NCI-H1417 (cell line): ENCODE results near the gene MORF4L1.
"Not testable (repeated sequence)": the region's sequence is repeated elsewhere in the genome, so short reads cannot be mapped to it uniquely, and the experiment has no call there.

Experiments used
- DNase-seq, 3 experiments: peaks; one replicate each; lab custom pipeline; 2025; lab: John Stamatoyannopoulos, UW

Gene MORF4L1

DNA sequence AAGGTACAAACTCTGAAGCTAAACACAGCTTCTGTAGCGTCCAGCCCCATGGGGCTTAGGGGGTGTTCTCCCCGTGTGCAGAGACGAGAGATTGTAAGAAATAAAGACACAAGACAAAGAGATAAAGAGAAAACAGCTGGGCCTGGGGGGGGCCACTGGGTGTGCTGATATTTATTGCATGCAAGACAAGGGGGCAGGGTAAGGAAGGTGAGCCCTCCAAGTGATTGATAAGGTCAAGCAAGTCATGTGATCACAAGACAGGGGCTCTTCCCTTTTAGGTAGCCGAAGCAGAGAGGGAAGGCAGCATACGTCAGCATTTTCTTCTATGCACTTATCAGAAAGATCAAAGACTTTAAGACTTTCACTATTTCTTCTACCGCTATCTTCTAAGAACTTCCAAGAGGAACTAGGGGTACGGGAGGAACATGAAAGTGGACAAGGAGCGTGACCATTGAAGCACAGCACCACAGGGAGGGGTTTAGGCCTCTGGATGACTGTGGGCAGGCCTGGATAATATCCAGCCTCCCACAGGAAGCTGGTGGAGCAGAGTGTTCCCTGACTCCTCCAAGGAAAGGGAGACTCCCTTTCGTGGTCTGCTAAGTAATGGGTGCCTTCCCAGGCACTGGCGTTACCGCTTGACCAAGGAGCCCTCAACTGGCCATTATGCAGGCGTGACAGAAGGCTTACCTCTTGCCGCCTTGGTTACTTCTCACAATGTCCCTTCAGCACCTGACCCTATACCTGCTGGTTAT is 29.8 kb downstream of the MORF4L1 start:
- not testable (repeated sequence) for DNase-seq

DNA sequence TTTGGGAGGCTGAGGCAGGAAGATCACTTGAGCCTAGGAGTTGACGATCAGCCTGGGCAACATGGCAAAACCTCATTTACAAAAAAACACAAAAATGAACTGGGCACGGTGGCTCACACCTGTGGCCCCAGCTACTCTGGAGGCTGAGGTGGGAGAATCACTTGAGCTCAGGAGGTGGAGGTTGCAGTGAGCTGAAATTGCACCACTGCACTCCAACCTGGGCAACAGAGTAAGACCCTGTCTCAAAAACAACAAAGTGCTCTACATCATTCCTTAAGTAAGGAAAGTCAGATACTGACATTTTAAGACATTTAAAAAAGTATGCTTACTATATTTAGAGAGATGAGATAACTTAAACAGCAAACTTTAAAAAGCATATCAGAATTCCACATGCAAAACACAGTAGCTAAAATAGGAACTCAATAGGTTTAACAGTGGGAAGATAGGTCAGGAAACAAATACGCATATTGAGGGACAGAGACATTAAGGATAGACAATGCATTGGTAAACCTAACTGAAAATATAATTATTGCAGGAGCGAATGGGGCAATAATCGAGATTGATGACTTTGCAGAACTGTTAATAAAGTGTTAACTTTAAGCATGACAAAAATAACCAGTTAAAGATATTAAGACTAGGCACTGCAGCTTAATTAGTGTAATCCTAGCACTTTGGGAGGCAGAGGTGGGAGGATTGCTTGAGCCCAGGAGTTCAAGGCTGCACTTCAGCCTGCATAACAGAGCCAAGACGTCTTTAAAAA is 32.1 kb downstream of the MORF4L1 start:
- DNase-seq = no peak

DNA sequence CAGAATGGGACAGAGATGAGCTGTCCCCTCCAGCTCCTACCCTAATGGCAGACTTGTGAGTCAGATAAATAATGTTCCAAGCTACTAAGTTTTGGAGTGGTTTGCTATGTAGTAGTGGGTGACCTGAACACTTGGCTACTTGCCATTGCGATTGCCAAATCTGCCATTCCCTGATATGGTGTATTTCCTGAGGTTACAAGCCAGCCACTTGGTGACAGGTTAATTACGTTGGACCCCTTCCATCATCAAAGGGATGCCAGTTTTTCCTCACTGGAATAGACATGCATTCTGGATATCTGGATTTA is 33.6 kb downstream of the MORF4L1 start:
- no peak for DNase-seq

DNA sequence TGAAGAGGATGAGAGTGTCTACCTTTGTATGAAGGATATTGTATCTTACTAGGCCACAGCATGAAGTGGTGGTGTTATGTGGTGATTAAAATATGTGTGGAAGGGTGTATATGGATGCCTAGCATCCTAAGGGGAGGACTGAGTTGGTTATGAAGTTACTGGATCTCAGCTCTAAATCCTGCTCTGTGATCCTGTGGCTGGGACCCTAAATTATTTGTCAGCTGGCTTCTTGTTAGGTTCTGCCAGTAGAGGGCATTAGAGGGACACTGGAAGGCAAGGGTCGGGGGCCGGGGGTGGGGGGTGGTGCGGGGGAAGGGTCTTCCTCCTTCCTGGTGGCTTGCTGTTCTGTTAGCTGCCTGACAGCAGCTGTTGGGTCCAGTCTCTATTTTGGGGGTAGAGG is 34.9 kb downstream of the MORF4L1 start:
- peak in 1 of 3 experiments; percentile 22 for DNase-seq

DNA sequence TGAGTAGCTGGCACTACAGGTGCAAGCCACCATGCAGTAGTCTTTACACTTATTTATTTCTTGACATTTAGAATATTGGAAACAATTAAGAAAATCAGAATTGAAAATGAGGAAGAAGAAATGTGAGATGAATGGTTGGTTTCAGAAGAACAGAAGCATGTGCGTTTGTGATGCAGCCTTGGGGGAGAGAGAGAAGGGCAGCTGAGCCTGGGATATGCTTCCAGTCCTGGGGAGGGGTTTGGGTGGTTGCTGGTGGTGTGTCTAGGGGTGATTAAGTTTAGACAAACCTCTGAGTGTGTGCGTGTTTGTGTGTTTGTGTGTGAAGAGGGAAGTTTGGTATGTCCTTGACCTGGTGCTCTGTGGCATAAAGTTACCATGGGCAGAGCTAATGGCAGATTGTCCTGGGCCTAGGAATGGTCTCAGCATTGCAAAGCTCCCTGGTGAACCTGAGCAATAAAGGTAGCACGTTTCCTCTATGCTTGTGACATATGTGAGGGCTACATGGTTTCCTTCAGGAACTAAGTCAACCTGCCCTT is 36.5 kb downstream of the MORF4L1 start:
- no peak for DNase-seq

DNA sequence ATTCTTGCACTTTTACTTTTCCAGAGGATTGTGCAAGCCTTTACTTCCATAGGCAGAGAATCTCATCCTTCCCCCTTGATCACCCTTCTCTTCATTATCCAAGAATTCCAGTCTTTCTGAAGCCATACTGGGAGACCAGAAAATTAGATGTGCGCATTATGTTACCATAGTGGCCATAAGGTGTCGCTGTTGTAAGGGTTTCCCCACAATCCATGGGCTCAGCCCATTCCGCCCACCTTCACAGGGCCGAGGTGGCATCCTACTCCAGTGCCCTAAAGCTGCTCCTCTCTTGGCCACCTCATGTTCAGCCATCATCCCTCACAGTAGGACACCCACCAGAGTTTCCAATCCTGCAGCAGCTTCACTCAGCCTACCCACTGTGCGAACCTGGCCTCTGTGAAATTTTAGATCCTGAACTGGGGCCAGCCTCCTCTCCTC is 37.1 kb downstream of the MORF4L1 start:
- peak in 2 of 3 experiments; percentile 26 to 29 for DNase-seq

DNA sequence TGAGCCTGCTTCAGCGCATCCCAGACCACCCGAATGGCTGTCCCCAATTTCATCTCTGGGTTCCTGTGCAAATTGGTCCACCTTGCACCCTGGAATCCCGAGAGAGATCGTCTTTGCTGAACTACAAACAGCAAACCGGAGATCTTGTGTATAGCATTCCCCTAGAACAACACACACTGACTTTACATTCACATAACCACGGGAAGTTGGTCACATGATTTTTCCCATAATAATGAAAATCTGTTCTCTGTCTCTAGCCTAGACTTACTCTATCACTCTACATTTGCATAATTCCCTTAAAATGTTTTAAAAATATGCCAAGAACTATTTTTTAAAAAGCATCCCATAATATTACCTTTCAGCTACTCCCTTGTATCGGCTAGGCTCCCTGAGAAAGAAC is 37.6 kb downstream of the MORF4L1 start:
- no peak for DNase-seq

DNA sequence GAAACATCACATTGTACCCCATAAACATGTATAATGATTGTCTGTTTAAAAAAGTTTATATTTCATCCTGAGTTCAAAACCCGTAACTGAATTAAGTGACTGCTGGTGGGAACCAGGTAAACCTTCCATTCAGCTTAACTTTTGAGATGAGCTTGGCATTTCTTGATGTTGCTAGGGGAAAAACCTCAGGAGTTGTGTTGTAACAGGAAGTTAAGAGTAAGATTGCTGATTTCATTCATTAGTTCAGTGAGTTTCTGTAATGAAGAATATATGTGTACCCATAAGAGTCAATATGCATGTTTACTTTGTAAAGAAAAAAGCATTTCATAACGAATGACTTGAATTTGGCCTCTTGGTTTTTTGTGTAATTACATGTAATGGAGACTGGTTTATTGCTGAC is 39.6 kb downstream of the MORF4L1 start:
- no peak for DNase-seq

DNA sequence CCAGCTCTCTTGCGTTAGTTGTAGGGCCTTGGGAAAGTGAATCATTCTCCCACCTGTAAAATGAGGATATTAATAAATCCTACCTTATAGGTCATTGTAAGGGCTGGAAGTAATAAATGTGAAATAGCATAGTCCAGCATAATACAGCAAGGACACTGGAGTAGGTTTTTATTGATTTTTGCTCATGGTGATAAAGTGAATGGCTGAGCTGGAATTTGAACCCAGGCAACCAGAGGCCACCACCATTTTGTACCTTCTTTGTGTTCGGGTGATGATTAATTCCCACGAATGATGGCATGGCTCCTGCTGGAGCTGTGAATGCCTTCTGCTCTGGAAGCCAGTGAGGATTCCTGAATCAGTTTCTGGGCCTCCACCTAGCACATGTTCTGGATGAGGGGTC is 40.3 kb downstream of the MORF4L1 start:
- DNase-seq = no peak

DNA sequence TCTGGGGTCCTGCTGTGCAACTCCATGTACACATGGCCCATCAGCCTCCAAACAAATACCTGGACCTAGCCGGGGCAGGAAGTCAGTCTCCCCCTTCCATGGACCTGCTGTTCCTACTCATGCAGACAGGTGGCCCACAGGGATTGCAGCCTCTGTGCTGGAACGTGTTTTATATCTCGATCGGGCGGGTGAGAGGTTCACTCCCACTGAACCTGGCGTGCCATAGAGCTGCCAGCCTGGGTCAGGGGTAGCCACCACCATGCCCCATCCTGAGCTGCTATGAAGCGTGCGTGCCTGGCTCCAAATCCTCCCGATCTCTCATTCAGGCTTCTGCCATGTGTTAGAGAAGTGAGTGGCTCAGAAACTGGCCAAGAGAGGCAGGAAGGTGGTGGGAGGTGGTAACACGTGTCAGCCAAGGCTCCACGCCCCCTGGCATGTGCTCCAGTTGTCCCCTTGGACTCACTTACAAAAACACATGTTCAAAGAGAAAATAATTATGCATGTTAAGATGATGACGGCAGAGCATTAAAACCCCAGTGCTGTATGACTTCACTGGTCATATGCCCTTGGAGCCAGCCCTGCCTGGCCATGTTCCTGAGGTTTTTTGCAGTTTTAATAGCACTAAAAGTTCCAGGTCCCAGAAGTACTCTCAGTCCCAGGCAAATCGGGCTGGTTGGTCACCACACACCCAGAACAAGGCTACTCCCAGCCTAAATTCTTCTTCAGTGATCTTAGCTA is 41.5 kb downstream of the MORF4L1 start:
- no peak for DNase-seq

DNA sequence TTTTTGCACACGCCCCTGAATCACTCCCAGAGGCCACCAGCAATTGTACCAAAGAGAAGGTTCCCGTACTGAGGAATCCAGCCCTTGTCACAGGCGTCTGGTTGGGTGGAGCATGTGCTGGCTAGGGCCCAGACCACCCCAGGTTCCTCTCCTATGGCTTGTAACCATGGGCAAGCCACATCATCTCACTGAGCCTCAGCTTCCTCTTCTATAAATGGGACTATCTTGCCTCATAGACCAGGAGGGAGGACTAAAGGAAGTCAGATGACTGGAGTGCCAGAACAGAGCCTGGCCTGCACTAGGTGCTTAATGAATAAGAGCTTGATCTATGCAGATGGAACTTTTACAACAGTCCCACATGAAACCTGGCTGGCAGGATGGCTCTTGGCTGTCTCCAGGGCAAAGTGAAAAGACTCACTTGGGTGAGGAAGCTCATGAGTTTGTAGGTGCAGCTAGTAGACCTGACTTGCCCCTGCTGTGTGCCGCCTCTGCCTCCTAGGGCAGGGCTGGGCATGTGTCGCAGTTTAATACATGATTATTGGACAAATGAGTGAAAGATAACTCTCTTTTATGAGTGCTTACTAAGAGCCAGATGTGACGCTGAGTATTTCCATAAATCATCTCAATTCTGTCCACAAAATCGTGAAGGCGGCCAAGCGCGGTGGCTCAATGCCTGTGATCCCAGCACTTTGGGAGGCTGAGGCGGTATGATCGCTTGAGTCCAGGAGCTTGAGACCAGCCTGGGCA is 42.8 kb downstream of the MORF4L1 start:
- peak in 2 of 3 experiments; percentile 12 to 18 for DNase-seq

DNA sequence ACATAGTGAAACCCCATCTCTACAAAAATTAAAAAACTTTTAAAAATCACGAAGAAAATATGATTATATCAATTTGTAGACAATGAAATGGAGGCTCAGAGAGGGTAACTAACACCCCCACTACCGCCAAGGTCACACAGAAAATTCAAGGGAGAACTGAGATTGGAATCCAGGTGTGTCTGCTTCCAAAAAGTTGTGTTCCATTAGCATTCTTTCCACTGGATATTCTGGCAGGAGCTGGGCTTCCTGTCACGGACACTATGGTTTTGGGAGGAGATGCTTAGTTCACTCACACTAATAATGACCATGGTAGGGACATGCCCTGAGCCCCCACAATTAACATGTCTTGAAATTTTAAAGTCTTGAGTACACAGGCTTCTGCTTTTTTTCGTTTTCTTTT is 43.4 kb downstream of the MORF4L1 start:
- no peak for DNase-seq

DNA sequence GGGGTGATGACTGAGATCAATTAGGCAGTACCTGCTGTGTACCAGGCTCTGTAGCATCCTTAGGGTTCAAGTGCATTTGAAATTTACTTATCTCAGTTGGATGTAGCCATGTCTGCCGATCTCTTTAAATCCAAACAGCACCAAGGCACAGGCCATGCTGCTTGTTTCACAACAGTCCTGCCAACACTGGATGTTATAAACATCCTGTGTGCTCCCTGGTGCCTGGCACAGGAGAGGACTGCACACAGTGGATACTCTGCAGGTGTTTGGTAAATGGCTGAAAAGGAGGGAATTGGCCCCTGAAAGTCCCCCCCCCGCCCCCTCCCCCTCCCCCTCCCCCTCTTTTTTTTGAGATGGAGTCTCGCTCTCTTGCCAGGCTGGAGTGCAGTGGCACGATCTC is 45.2 kb downstream of the MORF4L1 start:
- no peak for DNase-seq

DNA sequence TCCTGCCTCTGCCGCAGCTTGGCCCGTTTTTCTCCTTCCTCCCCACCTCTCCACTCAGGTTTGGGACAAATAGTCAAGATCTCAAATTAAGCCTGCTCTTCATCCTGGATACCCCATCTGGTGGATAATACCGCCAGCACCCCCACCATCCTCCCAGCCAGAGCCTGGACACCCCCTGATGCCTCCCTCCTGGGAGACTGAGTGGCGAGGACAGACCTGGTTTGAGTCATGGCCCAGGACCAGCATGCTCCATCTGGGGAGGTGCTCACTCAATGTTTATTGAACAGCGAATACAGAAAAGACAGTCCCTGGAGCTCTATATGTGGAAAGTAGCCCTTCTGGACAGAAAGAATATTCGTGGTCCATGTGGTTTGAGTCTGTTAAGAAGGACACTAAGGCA is 48.8 kb downstream of the MORF4L1 start:
- no peak for DNase-seq

DNA sequence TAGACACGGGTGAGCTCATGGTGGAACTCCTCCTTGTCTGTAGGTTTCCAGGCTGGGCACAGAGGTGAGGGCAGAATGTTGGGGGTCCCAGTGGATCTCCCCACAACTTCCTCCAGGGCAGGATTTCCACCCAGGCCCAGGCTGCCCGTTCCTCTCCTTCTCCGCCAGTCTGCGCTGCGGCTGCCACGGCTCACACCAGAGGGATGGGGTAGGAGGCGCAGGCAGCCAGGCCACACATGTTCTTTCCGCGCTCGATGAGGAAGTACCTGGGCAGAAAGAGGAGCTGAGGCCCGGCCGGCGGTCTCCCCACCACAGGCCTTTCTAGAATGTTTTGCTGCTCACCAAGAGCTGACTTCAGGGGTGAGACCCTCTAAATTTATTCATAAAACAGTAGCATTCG is 49.2 kb downstream of the MORF4L1 start:
- DNase-seq = no peak

DNA sequence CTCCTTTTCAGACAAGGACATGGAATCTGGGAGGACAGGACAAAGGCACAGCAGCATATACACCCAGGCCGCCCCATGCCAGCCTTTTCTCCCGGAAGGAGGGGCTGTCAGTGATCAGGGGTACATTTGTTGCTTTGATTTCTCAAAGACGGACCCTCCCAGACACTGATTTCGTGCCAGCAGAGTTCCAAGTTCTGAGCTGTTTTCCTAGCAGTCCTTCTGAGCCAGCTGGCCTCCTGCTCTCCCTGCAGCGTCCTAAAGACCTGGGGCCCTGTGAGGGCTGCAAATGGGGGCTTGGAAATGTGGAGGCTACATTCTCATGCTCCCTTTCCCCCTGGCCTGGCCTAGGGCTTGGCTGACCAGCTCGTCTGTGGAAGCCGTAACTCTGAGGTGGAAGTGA is 49.8 kb downstream of the MORF4L1 start:
- no peak for DNase-seq

DNA sequence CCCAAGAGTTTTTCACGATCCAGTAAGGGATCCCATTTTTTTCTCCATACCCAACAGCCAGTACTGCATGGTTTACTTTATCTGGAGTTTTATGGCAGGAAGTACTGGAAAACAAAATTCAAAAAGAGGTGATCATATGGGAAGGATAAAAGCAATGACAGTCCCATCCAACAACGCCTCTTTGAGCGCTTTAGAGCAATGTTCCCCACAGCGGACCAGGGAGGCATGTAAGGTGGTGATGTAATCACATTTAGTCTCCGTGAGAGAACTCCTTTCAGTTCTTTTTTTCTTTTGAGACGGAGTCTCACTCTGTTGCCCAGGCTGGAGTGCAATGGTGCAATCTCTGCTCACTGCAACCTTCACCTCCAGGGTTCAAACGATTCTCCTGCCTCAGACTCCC is 50.3 kb downstream of the MORF4L1 start:
- no peak for DNase-seq

DNA sequence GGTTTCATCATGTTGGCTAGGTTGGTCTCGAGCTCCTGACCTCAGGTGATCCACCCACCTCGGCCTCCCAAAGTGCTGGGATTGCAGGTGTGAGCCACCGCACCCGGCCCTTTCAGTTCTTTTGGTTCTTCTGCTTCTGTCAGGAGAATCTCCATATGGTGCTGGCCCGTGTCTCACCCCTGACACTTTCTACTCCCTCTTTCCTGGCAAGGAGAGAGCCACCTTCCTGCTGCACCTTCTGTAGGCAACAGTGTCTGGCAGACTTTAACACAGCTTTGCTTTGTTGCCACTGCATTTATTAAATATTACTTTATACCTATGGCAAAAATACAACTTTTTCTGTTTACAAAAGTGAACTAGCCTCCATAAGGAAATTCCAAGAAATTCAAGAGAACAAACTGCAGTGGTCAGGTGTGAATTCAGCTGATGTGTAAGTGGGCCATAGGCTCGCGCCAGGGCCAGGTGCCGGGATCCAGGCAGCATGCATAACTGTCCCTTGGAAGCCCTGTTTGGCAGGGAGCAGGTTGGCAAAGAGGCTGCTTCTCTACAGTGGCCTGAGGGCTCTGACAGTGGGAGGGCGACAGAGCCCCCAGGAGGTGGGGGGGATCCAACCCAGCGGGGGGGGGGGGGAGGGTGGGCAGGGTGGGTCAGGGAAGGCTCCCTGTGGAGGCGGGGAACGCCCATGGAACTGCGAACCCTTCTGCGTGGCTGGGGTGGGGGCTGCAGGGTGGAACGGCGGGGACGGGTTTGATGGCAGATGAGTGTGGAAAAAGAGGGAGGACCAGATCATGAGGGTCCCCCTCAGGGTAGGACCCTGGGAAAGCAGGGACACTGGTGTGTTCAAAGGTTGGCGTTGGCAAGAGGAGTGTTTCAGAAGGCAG is 51.0 kb downstream of the MORF4L1 start:
- DNase-seq = no peak

DNA sequence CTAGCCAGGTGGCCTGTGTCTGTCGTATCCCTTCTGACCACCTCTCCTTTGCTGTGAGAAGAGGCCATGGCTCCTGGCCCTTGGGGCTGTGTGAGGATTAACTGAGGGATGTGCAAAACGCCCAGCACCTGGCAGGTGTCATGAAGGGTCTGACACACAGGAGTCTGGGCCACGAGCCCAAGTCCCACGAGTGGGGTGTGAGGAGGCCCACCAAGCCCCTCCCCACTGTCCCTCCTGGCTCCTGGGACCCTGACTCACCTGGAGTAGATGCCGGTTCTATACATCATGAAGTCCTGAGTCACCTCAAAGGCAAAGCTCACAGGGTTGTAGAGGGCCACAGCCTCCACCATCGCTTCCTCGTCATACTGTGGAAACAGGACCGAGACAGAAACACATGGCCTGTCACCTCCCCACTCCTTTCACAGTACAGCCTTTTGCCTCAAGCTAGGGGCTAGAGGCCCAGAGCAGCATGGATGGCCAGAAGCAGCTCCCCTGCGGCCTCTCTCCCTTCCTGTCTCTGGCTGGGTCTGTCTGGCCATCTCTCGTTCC is 52.5 kb downstream of the MORF4L1 start:
- no peak for DNase-seq

DNA sequence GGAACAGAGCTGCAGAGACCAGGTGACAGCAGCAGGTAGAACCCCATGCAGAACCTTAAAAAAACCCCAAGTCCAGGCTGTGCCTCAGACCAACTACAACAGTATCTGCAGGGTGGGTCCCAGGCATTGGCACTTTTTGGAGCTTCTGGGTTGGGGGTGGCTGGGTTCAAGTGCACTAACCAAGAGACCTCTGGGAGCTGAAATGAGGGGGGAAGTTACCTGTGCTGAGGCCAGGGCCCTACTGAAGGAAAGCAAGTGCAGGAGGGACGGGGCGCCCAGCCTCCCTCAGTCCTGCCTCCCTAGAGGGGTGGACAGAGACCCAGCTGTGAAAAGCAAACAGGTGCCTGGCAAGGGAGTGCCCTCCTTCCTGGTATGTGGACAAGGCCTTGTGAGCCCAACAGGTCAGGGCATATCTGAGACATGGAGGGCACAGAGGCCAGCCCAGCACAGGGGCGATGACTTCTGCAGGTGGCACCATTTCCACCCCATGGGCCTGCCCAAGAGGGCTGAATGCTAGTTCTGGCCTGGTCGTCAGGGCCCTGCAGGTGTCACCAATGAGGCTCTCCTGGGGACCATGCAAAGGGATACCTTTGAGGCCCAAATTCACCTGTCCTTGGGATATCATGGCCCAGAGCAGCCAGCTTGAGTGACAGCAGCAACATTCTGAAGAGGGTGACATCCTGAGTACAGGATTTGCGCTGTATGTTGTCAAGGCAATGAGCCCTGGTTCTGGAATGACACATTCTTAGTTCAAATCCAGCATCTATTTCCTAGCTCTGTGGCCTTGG is 53.5 kb downstream of the MORF4L1 start:
- no peak for DNase-seq
